ENCODE data around the gene TBC1D23.
"Not testable (repeated sequence)": the region's sequence is repeated elsewhere in the genome, so short reads cannot be mapped to it uniquely, and the experiment has no call there.

Gene TBC1D23

DNA sequence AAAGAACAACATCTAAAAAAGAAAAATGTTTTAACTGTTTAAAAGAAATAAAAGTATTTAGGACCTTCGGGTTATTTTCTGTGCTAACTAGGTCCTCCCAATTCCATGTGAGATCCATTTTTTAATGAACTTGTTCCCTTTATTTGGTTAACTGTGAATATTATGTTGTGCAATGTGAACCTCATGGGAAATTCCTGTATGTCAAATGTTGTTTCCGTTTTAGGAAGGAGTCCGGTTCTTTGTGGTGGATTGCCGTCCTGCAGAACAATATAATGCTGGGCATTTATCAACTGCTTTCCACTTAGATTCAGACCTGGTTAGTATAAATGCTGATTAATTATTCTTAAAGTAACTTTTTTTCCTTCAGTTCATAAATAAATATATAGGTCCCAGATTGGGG lies 38.2 kb downstream of the TBC1D23 start:
- no peak for DNase-seq (ENCODE audit: low read depth)

DNA sequence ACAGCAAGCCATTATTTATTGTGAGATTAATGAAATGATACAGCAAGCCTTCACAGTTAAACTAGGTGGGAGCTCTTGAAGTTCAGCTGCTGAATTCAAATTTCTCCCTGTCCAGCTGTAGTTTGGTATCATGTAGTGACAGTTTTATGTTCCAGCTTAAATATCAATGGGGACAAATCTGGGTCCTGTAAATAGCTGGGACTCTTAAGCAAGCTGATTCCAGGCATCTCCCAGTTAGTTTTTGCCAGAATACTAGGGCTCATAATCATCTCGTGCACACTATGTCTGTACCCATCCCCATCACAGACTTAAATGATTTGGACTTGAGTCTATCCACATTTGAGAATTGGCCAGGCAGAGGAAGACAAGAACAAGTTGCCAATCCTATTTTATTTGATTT lies 45.9 kb downstream of the TBC1D23 start:
- DNase-seq (ENCODE audit: low read depth) = no peak

GRCh38 chr3:100310355-100310965 lies 49.7 kb downstream of the TBC1D23 start:
- DNase-seq (ENCODE audit: low read depth) = no peak

DNA sequence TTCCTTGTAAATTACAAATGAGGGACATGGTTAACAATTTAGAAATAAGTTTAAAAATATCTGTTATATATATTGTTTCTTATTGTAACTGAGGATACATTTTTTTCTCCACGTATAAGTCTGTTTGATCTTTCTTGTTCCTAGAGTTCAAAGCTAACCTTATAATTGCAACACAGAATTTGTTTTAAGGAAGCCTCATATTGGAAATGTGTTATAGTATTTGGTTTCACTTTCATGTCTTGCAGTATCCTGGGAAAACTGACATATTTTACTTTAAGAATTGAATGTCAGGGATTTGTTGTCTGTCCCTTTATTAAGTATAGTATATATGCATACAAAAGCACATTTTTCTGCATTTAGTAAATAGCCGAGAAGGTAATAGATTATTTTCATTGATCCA lies 50.2 kb downstream of the TBC1D23 start:
- DNase-seq (ENCODE audit: low read depth) = no peak

DNA sequence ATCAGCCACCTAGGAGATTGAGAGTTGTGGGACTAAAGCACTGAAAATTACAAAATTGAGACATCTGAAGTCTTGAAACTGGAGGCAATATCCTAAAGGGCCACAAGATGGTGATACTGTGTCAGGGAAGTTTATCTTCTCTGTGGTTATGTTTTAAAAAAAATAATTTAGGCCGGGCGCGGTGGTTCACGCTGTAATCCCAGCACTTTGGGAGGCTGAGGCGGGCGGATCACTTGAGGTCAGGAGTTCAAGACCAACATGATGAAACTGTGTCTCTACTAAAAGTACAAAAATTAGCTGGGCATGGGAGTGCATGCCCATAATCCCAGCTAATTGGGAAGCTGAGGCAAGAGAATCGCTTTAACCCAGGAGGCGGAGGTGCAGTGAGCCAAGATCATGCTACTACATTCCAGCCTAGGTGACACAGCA lies 55.9 kb downstream of the TBC1D23 start:
- peak; percentile 64 for DNase-seq (ENCODE audit: low read depth)

GRCh38 chr3:100317912-100318311 lies 57.1 kb downstream of the TBC1D23 start:
- DNase-seq (ENCODE audit: low read depth) = no peak

DNA sequence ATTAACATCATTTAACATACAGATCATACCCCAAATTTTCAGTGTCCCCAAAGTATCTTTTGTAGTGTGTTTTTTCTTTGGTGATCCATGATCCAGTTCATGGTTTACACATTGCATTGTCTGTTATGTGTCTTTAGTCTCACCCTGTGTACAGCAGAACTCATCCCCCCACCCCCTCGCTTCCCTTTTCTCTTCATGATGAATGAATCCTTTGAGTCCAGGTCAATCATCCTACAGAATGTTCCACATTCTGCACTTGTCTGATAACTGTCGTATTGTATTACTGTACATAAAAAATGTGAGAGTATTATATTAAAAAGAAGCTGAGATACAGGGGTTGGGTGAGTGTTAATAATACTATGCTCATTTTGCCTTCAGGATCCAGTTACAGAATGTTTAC lies 59.2 kb downstream of the TBC1D23 start:
- no peak for DNase-seq (ENCODE audit: low read depth)

DNA sequence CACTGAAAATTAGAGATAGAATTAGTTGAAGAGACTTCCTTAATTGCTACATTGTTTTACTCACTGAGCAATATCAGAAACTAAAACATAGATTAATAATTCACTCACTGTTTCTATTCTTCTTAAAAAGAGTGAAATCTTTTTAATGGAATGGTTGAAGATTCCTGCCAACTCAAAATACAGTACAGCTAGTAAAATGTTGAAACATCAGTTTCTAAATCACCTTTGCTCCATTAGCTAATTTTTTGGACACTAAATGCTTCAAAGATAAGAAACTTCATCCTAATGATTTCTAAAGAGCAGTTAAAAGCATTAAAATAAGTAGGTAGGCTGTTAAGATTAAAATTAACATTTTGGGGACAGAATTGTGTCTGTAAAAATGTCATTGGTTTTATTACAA lies 63.3 kb downstream of the TBC1D23 start:
- DNase-seq (ENCODE audit: low read depth) = no peak

DNA sequence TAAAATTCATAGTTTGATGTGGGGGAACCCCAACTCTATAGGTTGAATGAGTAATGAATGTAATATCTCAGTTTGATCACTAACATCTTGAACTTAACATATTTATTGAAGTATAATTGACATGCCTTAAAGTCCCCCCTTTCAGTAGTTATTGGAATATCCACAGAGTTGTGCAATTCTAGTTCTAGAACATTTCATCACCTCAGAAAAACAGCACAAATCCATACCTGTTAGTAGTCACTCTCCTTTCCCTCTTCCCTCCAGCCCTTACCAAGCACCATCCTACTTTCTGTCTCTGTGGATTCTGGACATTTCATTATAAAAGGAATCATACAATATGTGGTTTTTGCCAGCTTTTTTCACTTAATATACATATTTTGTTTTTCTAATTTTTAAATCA lies 65.0 kb downstream of the TBC1D23 start:
- DNase-seq (ENCODE audit: low read depth) = no peak

DNA sequence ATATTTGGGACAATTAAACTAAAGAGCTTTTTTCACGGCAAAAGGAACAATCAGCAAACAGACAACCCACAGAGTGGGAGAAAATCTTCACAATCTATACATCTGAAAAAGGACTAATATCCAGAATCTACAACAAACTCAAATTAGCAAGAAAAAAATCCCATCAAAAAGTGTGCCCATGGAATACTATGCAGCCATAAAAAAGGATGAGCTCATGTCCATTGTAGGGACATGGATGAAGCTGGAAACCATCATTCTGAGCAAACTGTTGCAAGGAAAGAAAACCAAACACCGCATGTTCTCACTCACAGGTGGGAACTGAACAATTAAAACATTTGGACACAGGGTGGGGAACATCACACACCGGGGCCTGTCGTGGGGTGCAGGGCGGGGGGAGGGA lies 66.6 kb downstream of the TBC1D23 start:
- DNase-seq (ENCODE audit: low read depth) = not testable (repeated sequence)

DNA sequence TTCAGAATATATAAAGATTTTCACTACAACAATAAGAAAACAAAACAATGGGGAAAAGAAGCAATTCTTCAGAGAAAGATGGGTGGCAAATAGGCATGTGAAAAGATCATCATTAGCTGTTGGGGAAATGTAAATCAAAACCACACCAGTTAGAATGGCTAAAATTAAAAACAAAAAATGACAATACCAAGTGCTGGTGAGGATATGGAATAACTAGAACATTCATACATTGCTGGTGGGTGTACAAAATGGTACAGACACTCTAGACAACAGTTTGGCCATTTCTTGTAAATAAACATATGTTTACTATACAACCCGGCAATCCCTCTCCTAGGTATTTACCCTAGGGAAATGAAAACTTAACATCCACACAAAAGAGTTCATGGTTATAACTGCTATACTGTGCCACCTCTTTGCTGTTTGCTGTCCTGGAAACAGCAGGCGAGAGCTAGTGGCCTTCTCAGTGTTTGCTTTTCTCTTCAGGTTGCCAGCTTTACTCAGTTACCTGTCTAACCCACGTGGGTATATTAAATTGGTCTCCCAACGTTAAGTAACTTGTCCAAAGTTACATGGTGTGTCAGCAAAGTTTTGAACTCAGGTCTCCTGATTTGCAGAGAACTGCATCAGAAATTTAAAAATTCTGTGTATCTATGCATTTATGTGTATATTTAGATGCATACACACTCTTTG lies 69.2 kb downstream of the TBC1D23 start:
- DNase-seq (ENCODE audit: low read depth) = no peak

DNA sequence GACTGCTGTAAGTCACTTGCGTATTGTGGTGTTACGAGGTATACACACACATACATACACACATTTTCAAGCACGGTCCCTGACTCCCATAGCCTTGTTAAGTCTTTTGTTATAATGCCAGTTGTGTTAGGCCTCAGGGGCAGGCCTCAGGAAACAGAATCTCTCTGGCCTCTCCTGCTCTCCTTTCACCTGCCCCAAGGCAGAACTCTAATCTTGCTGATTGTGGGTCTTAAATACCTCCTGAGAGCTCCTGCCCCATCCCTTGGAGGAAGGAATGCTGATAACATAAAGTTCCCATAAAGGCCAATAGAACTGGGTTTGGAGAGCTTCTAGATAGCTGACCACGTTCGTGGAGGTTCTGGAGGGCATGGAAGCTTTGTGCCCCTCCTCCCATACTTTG lies 69.9 kb downstream of the TBC1D23 start:
- no peak for DNase-seq (ENCODE audit: low read depth)

- no peak for DNase-seq (ENCODE audit: low read depth)
Observed at GRCh38 chr3:100331660-100332059, 70.9 kb downstream of the TBC1D23 start.

- DNase-seq (ENCODE audit: low read depth) = no peak
Observed at GRCh38 chr3:100333051-100333450, 72.3 kb downstream of the TBC1D23 start.

DNA sequence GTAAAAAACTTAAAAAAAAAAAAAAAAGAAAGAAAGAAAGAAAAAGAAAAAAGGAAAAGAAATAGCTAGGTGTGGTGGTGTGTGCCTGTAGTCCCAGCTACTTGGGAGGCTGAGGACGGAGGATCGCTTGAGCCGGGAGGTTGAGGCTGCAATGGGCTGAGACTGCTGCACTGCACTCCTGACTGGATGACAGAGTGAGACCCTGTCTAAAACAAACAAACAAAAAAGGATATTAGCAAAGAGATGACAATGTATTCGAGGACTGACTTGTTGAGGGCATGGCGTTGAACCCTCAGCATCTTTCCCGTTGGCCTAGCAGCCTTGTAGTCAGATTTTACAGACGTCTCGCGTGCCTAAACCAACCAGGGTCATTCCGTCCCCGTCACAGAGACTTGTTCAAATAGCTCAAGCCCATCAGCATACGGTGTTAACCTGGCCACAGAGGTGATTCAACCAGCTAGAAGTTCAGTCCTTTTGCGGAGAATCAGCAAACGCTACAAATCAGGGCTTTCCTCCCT lies 73.2 kb downstream of the TBC1D23 start:
- DNase-seq (ENCODE audit: low read depth) = no peak

DNA sequence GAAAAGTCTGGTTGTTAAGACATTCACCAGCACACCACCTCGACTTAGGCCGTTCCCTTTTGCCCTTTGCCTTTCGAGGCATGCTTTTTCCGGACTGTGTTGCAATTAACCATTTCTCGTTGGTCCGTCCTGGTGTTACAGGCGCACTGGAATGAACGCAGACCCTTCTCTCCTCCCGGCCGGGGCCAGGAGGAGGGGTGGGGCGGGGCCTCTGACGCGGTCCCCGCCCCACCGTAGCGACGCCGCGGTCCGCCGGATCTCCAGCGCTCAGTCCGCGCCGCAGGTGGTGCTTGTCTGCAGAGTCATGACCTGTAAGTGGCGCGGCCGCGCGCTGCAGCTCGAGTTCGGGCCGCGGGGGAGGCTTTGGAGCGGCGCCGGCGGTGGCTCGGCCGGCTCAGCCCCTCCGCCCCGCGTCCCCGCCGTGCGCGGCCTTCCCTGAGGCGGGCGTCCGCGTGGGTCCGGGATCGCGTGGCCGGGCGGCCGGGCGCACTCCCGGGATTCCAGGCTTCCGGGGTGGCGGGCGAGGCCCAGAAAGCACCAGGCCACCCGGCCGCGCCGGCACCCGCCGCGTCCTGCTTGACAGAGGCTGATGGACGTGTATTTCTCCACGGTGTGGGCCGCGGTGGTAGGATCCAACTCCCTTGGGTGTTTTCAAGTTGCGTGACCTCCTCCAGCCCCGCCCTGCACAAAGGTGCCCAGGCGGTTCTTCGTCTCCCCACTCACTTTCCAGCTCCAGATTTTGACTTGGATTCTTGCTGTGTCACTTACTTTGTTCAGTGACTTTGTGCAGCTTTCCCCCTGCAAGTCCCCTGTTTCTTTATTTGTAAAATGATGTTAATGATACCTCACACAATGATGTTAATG lies 73.9 kb downstream of the TBC1D23 start, which contains the start of gene NIT2:
Gene NIT2 (plus strand): TSS at position 270 of the 864 bp plus-strand sequence. CDS start 35 bp downstream, at position 305.
- peak; percentile 79 for DNase-seq (ENCODE audit: low read depth)

- DNase-seq (ENCODE audit: low read depth) = no peak
Observed at GRCh38 chr3:100335434-100335833, 74.6 kb downstream of the TBC1D23 start.

- DNase-seq (ENCODE audit: low read depth) = not testable (repeated sequence)
Observed at GRCh38 chr3:100336229-100336628, 75.4 kb downstream of the TBC1D23 start.

GRCh38 chr3:100338911-100339310 lies 78.1 kb downstream of the TBC1D23 start:
- DNase-seq (ENCODE audit: low read depth) = no peak

DNA sequence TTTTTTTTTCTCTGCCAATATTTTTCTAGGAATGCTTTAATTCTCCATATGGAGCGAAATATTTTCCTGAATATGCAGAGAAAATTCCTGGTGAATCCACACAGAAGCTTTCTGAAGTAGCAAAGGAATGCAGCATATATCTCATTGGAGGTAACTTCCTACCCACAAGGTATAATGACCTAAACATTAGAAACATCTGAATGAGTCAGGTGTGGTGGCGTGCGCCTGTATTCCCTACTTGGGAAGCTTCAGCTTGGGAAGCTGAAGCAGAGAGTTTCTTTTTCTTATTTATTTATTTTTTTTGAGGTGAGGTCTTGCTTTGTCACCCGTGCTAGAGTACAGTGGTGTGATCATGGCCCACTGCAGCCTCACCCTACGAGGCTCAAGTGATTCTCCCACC lies 79.0 kb downstream of the TBC1D23 start:
- no peak for DNase-seq (ENCODE audit: low read depth)

DNA sequence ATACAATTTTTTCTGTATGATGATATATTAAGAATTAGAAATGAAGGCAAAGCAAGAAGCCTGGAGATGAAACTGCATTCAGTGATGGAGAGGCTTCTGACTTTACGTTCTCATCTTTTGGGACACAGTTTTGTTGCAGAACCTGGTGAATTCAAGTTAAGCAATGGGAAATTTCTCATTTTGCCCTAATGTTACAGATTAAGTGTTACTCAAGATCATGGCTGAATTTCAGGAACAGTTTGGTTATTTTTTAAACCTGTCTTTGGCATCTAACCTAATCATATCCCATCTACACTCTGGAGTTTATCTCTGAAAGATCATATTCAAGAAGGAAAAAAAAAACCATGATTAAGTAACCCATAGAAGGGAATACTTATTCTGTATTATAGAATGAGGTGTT lies 79.7 kb downstream of the TBC1D23 start:
- no peak for DNase-seq (ENCODE audit: low read depth)

GRCh38 chr3:100348727-100349126 lies 87.9 kb downstream of the TBC1D23 start:
- DNase-seq (ENCODE audit: low read depth) = no peak

GRCh38 chr3:100351770-100352169 lies 91.0 kb downstream of the TBC1D23 start:
- DNase-seq (ENCODE audit: low read depth) = not testable (repeated sequence)
